IMR-90 (cell line): ENCODE measurements around the gene ROBO2. TPM values are rescaled to one million over a fixed set of nuclear protein-coding genes. Genes with fewer than 3 reads are reported as not detected.

Source experiments
- ATAC-seq: fragments of 200-7000 bp; cut with Tn5 transposase; 2 replicates; pipeline ENCODE4 v1.9.1; 2020; ENCODE audit warnings: low read depth, mild to moderate bottlenecking, moderate library complexity
- BruUV-seq: library from RNA; stranded (reverse); fragments of 400-500 nt; replicated peaks from 2 replicates; lab custom pipeline; 2021; lab: Mats Ljungman, UMichigan
- CTCF ChIA-PET: fragments of 300-600 bp; formaldehyde crosslinking; extraction: SDS; loops from one replicate; lab custom pipeline; 2021; ENCODE audit warnings: antibody characterized with exemption; lab: Yijun Ruan, JAX
- POLR2A ChIA-PET: fragments of 300-600 bp; sonication (Branson Sonifier 250); formaldehyde crosslinking; loops from one replicate; lab custom pipeline; 2022; ENCODE audit warnings: antibody characterized with exemption; ENCODE audit not compliant: unreplicated experiment; lab: Charles Lee
- DNase-seq: peaks from one replicate; pipeline ENCODE4 v3.0.0; 2013
- H2AFZ ChIP-seq: replicated peaks from 2 replicates; pipeline ENCODE3; 2013; ENCODE audit warnings: low read length, mild to moderate bottlenecking; ENCODE audit not compliant: poor library complexity
- H2AK5ac ChIP-seq: 2 replicates; pipeline ENCODE4 v1.6.1; 2013; ENCODE audit warnings: low read depth, low read length, inconsistent platforms
- H2AK9ac ChIP-seq: replicated peaks from 2 replicates; pipeline ENCODE3; 2013; ENCODE audit warnings: mild to moderate bottlenecking, low read depth, low read length, moderate library complexity; ENCODE audit not compliant: poor library complexity
- H2BK120ac ChIP-seq: 2 replicates; pipeline ENCODE4 v1.6.1; 2013; ENCODE audit warnings: low read depth, low read length, inconsistent platforms
- H2BK15ac ChIP-seq: 3 replicates; pipeline ENCODE4 v1.6.1; 2013; ENCODE audit warnings: low read depth, low read length, inconsistent platforms
- H2BK20ac ChIP-seq: 2 replicates; pipeline ENCODE4 v1.6.1; 2013; ENCODE audit warnings: low read depth, mild to moderate bottlenecking, inconsistent platforms, low read length, moderate library complexity
- H2BK5ac ChIP-seq: 2 replicates; pipeline ENCODE4 v1.6.1; 2013; ENCODE audit warnings: mild to moderate bottlenecking, low read depth, low read length, inconsistent platforms; ENCODE audit not compliant: poor library complexity, severe bottlenecking
- H3K14ac ChIP-seq: replicated peaks from 2 replicates; pipeline ENCODE4 v1.6.1; 2013; ENCODE audit warnings: low read depth, low read length, inconsistent platforms
- H3K18ac ChIP-seq: 2 replicates; pipeline ENCODE4 v1.6.1; 2013; ENCODE audit warnings: low read depth, low read length, control low read depth
- H3K23ac ChIP-seq: 2 replicates; pipeline ENCODE4 v1.6.1; 2013; ENCODE audit warnings: low read depth, low read length, inconsistent platforms
- H3K27ac ChIP-seq: 2 replicates; pipeline ENCODE4 v1.5.1; 2013; ENCODE audit warnings: mild to moderate bottlenecking, control low read depth, low read length; ENCODE audit not compliant: insufficient read depth
- H3K27me3 ChIP-seq: 2 replicates; pipeline ENCODE4 v1.6.1; 2013; ENCODE audit warnings: low read length; ENCODE audit not compliant: control insufficient read depth, insufficient read depth
- H3K36me3 ChIP-seq: 2 replicates; pipeline ENCODE4 v1.6.1; 2013; ENCODE audit warnings: low read length, mixed read lengths; ENCODE audit not compliant: control insufficient read depth, insufficient read depth
- H3K4ac ChIP-seq: 2 replicates; pipeline ENCODE4 v1.6.1; 2013; ENCODE audit warnings: low read depth, low read length, inconsistent platforms
- H3K4me1 ChIP-seq: 2 replicates; pipeline ENCODE4 v1.6.1; 2013; ENCODE audit warnings: low read length, mixed read lengths; ENCODE audit not compliant: control insufficient read depth, insufficient read depth
- H3K4me2 ChIP-seq: 2 replicates; pipeline ENCODE4 v1.6.1; 2013; ENCODE audit warnings: low read depth, mild to moderate bottlenecking, control low read depth, low read length, moderate library complexity
- H3K4me3 ChIP-seq: 2 replicates; pipeline ENCODE4 v1.5.1; 2013; ENCODE audit warnings: low read depth, mild to moderate bottlenecking, control low read depth, low read length, moderate library complexity; ENCODE audit not compliant: insufficient read depth
- H3K56ac ChIP-seq: 2 replicates; pipeline ENCODE4 v1.6.1; 2013; ENCODE audit warnings: low read length, inconsistent platforms; ENCODE audit not compliant: insufficient read depth; ENCODE audit errors: extremely low read depth
- H3K79me1 ChIP-seq, 2 experiments: 2 replicates each; pipeline ENCODE4 v1.6.1; 2013; ENCODE audit warnings: low read length in 2 of 2, inconsistent platforms in 1 of 2, low read depth in 1 of 2
- H3K9ac ChIP-seq: 2 replicates; pipeline ENCODE4 v1.6.1; 2013; ENCODE audit warnings: low read depth, low read length, control low read depth
- H3K9me1 ChIP-seq: 2 replicates; pipeline ENCODE4 v1.6.1; 2013; ENCODE audit warnings: low read length, inconsistent platforms; ENCODE audit not compliant: insufficient read depth
- H3K9me3 ChIP-seq: 2 replicates; pipeline ENCODE4 v1.6.1; 2013; ENCODE audit warnings: low read length; ENCODE audit not compliant: control insufficient read depth, insufficient read depth
- H4K20me1 ChIP-seq: 2 replicates; pipeline ENCODE4 v1.6.1; 2013; ENCODE audit warnings: low read length, inconsistent platforms; ENCODE audit not compliant: insufficient read depth
- H4K5ac ChIP-seq: 2 replicates; pipeline ENCODE4 v1.6.1; 2013; ENCODE audit warnings: mild to moderate bottlenecking, low read depth, low read length, control low read depth
- H4K8ac ChIP-seq, 2 experiments: 2 replicates each; pipeline ENCODE4 v1.6.1; 2013; ENCODE audit warnings: low read depth in 2 of 2, low read length in 2 of 2, control low read depth in 1 of 2, inconsistent platforms in 1 of 2
- H4K91ac ChIP-seq: 2 replicates; pipeline ENCODE4 v1.6.1; 2013; ENCODE audit warnings: low read depth, low read length, inconsistent platforms; ENCODE audit not compliant: insufficient read depth
- BHLHE40 ChIP-seq: fragments of 150-350 bp; IDR thresholded peaks from 2 replicates; pipeline ENCODE4 v1.6.1; 2016; ENCODE audit warnings: mild to moderate bottlenecking, low read depth, low read length
- CEBPB ChIP-seq: IDR thresholded peaks from 2 replicates; pipeline ENCODE4 v1.6.1; 2012; ENCODE audit warnings: low read depth, low read length, improper control_type of control experiment
- CHD1 ChIP-seq: IDR thresholded peaks from 2 replicates; pipeline ENCODE4 v1.6.1; 2012; ENCODE audit warnings: low read depth, low read length, improper control_type of control experiment
- CTCF ChIP-seq: conservative IDR thresholded peaks from 2 replicates; pipeline ENCODE4 v1.5.1; 2012; ENCODE audit warnings: mild to moderate bottlenecking, low read depth, low read length, improper control_type of control experiment
- ELK1 ChIP-seq: fragments of 150-350 bp; IDR thresholded peaks from 2 replicates; pipeline ENCODE4 v1.6.1; 2016; ENCODE audit warnings: low read depth, mild to moderate bottlenecking, low read length, moderate library complexity, borderline replicate concordance
- FOS ChIP-seq: fragments of 150-350 bp; IDR thresholded peaks from 2 replicates; pipeline ENCODE4 v1.6.1; 2016; ENCODE audit warnings: low read depth, low read length
- MAFK ChIP-seq: IDR thresholded peaks from 2 replicates; pipeline ENCODE4 v1.6.1; 2012; ENCODE audit warnings: low read depth, low read length, improper control_type of control experiment
- MAZ ChIP-seq: IDR thresholded peaks from 2 replicates; pipeline ENCODE4 v1.6.1; 2012; ENCODE audit warnings: low read depth, mild to moderate bottlenecking, low read length, improper control_type of control experiment, moderate library complexity, borderline replicate concordance
- MXI1 ChIP-seq: IDR thresholded peaks from 2 replicates; pipeline ENCODE4 v1.6.1; 2012; ENCODE audit warnings: low read depth, mild to moderate bottlenecking, low read length, moderate library complexity, borderline replicate concordance
- NFE2L2 ChIP-seq: fragments of 150-350 bp; IDR thresholded peaks from 2 replicates; pipeline ENCODE4 v1.6.1; 2016; ENCODE audit warnings: low read depth, mild to moderate bottlenecking, low read length
- POLR2A ChIP-seq: IDR thresholded peaks from 2 replicates; pipeline ENCODE4 v1.6.1; 2012; ENCODE audit warnings: mild to moderate bottlenecking, low read depth, low read length
- RAD21 ChIP-seq: IDR thresholded peaks from 2 replicates; pipeline ENCODE4 v1.6.1; 2012; ENCODE audit warnings: low read length, improper control_type of control experiment
- RCOR1 ChIP-seq: IDR thresholded peaks from 2 replicates; pipeline ENCODE4 v1.6.1; 2012; ENCODE audit warnings: mild to moderate bottlenecking, low read length, improper control_type of control experiment; ENCODE audit not compliant: insufficient replicate concordance
- RFX5 ChIP-seq: IDR thresholded peaks from 2 replicates; pipeline ENCODE4 v1.8.0; 2012; ENCODE audit warnings: low read depth, mild to moderate bottlenecking, low read length, moderate library complexity
- SMC3 ChIP-seq: fragments of 150-350 bp; IDR thresholded peaks from 2 replicates; pipeline ENCODE4 v1.6.1; 2016; ENCODE audit warnings: low read depth, mild to moderate bottlenecking, antibody characterized with exemption, low read length, moderate library complexity
- USF2 ChIP-seq: fragments of 150-350 bp; IDR thresholded peaks from 2 replicates; pipeline ENCODE4 v1.6.1; 2017; ENCODE audit warnings: mild to moderate bottlenecking, antibody characterized with exemption, low read length, low read depth
- WGBS, 2 experiments: methylation state at CpG; one replicate each; pipeline versions ENCODE4 v1.1.5 to v1.1.7; 2013; ENCODE audit warnings: missing lambda C conversion rate in 2 of 2; ENCODE audit not compliant: insufficient read length in 1 of 2; ENCODE audit errors: extremely low coverage in 2 of 2; 5-methylcytosine and 5-hydroxymethylcytosine counted together
- dilution Hi-C: fragments of 300-500 bp; cut with HindIII; formaldehyde crosslinking; loops from one replicate; pipeline ENCODE4 v1.14.3; 2018; ENCODE audit warnings: low sequenced_read_pairs; ENCODE audit not compliant: unreplicated experiment
- in situ Hi-C: fragments of 300-500 bp; cut with MboI; formaldehyde crosslinking; loops from 3 replicates; pipeline ENCODE4 v1.14.3; 2019; ENCODE audit warnings: low sequenced_read_pairs, inconsistent platforms, mixed read lengths
- intact Hi-C: fragments of 100-400 bp; cut with micrococcal nuclease; formaldehyde crosslinking; loops from 2 replicates; pipeline ENCODE4 v1.10.0; 2022
- polyA plus RNA-seq, 3 experiments: library from polyadenylated mRNA; depleted of rRNA; stranded (reverse); fragments of >200 nt; gene quantifications; 2 replicates each; pipeline ENCODE4 v1.2.3, GENCODE V29; 2012; ENCODE audit warnings: low replicate concordance in 1 of 3
- total RNA-seq: library from RNA; depleted of rRNA; stranded (reverse); fragments of >200 nt; gene quantifications from 2 replicates; pipeline ENCODE4 v1.2.3, GENCODE V29; 2012

ROBO2 gene
- total and polyA plus RNA-seq, 2 of the 4 experiments (the other 2 are of a cell fraction) = 9.3 to 14.5 TPM

- H2AK9ac ChIP-seq = no peak overlapping the region
- intact Hi-C loops = no loop called here
- H3K36me3 ChIP-seq = no peaks in the 10 kb centered on the region
- ChIA-PET CTCF (no interaction called here), POLR2A (no interaction called here)
- H4K91ac ChIP-seq = no peak overlapping the region
- H4K8ac ChIP-seq = no peak overlapping the region
- H3K4me1 ChIP-seq = no peaks in the 10 kb centered on the region
- H2BK15ac ChIP-seq = no peak overlapping the region
- ATAC-seq (no peak), DNase-seq (no peak)
- no peak overlapping the region for H3K27ac ChIP-seq
- in situ Hi-C loops = no loop called here
- H2AFZ ChIP-seq = no peak overlapping the region
- no peaks in the 10 kb centered on the region for H3K27me3 ChIP-seq
- H2BK120ac ChIP-seq = no peak overlapping the region
- no peak overlapping the region for H2AK5ac ChIP-seq
- no peak overlapping the region for H3K18ac ChIP-seq
- no peak overlapping the region for H3K4me3 ChIP-seq
- BruUV-seq = no TSS peak
- no peaks in the 10 kb centered on the region for H3K79me1 ChIP-seq
- H2BK20ac ChIP-seq = no peak overlapping the region
- H3K9me1 ChIP-seq = no peaks in the 10 kb centered on the region
- H4K5ac ChIP-seq = no peak overlapping the region
- no peaks in the 10 kb centered on the region for H3K9me3 ChIP-seq
- H3K4me2 ChIP-seq = no peak overlapping the region
- no peak overlapping the region for H3K56ac ChIP-seq
- WGBS, 2 experiments = 67% methylated on average over 1 of the region's 7 CpGs; no CpG with 5 or more reads in 1 of the 2 experiments
- H3K4ac ChIP-seq = no peak overlapping the region
- H3K14ac ChIP-seq = no peak overlapping the region
- no peaks in the 10 kb centered on the region for H4K20me1 ChIP-seq
- no peak overlapping the region for H3K9ac ChIP-seq
- no peak overlapping the region for H3K23ac ChIP-seq
- TF ChIP-seq MAFK = no peak
- no peak for TF ChIP-seq RFX5
- no peak for TF ChIP-seq CEBPB
- no peak for TF ChIP-seq MXI1
- TF ChIP-seq CHD1 = no peak
- no peak for TF ChIP-seq USF2
- no peak for TF ChIP-seq FOS
- no peak for TF ChIP-seq RAD21
- TF ChIP-seq ELK1 = no peak
- TF ChIP-seq RCOR1 = no peak
- no peak for TF ChIP-seq CTCF
- TF ChIP-seq POLR2A = no peak
- no peak for TF ChIP-seq SMC3
- no peak for TF ChIP-seq MAZ
- TF ChIP-seq NFE2L2 = no peak
- no peak for TF ChIP-seq BHLHE40
- H2BK5ac ChIP-seq = no peak overlapping the region
- dilution Hi-C loops = no loop called here
These were observed 211.2 kb downstream of the ROBO2 start for GRCh38 chr3:77251136-77251535.
